ENCODE data around the gene FXYD5. TPM values are rescaled to one million over a fixed set of nuclear protein-coding genes. Genes with fewer than 3 reads are reported as not detected.
"Not testable (repeated sequence)": the region's sequence is repeated elsewhere in the genome, so short reads cannot be mapped to it uniquely, and the experiment has no call there.

Gene FXYD5
- total RNA-seq, 1 experiment from 2014 or later, result 100 TPM

DNA sequence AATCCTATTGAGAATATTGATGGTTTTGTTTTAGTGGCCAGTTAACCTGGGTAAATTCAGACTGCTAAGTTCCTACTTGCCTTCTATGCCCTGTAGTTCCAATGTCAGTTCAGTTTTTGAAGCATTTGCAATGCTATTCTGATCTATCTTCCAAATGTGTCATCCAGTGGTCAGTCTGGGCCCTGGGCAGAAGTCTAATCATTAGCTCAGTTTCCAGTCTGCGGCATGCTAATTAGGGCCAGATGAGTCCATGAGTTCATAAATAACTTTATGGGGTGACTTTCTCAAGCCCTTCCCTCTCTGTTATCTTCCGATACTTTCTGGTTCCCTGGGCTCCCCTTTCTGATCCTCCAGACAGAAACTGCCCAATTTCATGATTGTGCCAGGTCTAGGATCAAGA is 41.3 kb downstream of the FXYD5 start:
- no peak overlapping the region for H4K8ac ChIP-seq (replicated peaks; ENCODE audit: insufficient read length, low read depth, low read length)
- no peak overlapping the region for H4K91ac ChIP-seq (ENCODE audit: insufficient read length, low read depth, low read length)
- no peak overlapping the region for H3K4me2 ChIP-seq (ENCODE audit: insufficient read depth, insufficient read length, low read length)
- no peak overlapping the region for H3K9ac ChIP-seq (ENCODE audit: extremely low read depth, insufficient read length, low read length)
- H3K23ac ChIP-seq (ENCODE audit: insufficient read length, low read depth, low read length), result no peak overlapping the region
- no peak overlapping the region for H2BK15ac ChIP-seq (ENCODE audit: low read depth, low read length)
- no peak overlapping the region for H3K14ac ChIP-seq (ENCODE audit: insufficient read depth, low read length)
- Mint-ChIP-seq H3K4me1 (peaks cover 18 to 20% of the 10 kb centered on the region in 2 experiments), H3K4me3 (no peak overlapping the region), H3K27me3 (ENCODE audit: low read depth) (no peaks in the 10 kb centered on the region; the same call in 1 of the 2 replicates), H3K36me3 (ENCODE audit: insufficient read depth in 1 of 3, low read depth in 3 of 3) (peaks cover 0 to 4% (median 0%) of the 10 kb centered on the region in 3 experiments; a peak in 1 of 7 replicates), H3K27ac (no peak overlapping the region), H3K9me3 (peaks cover 3% of the 10 kb centered on the region in 2 experiments; a peak in 3 of 5 replicates)
- no peak overlapping the region for H2BK12ac ChIP-seq (ENCODE audit: insufficient read length, low read depth, low read length)
- no peak overlapping the region for H3K56ac ChIP-seq (ENCODE audit: insufficient read length, low read depth, low read length)
- no peak overlapping the region for H3K18ac ChIP-seq (ENCODE audit: insufficient read length, low read depth, low read length)
- no CpG with 5 or more reads among the region's 2 CpGs for WGBS (ENCODE audit: extremely low coverage, insufficient read length, low lambda C conversion rate)
- H4K5ac ChIP-seq (ENCODE audit: insufficient read length, low read depth, low read length), result no peak overlapping the region
- H2AK5ac ChIP-seq (ENCODE audit: insufficient read length, low read length), result no peak overlapping the region
- no peaks in the 10 kb centered on the region for H3K79me1 ChIP-seq (ENCODE audit: insufficient read depth, low read depth, low read length, poor library complexity, severe bottlenecking)
- H2BK20ac ChIP-seq (ENCODE audit: low read depth, low read length, poor library complexity, severe bottlenecking), result no peak overlapping the region
- peaks cover 9% of the 10 kb centered on the region; the same call in 1 of the 2 replicates for H3K4me1 ChIP-seq (ENCODE audit: insufficient read depth, low read length)
- no peaks in the 10 kb centered on the region for H3K79me2 ChIP-seq (ENCODE audit: insufficient read depth, low read length)
- H3K23me2 ChIP-seq (ENCODE audit: insufficient read length, low read depth, low read length, poor library complexity, severe bottlenecking), result no peaks in the 10 kb centered on the region
- no peak overlapping the region for H3T11ph ChIP-seq (ENCODE audit: low read length)
- H3K9me3 ChIP-seq (ENCODE audit: control insufficient read depth, low read depth, low read length), result no peaks in the 10 kb centered on the region
- no peak overlapping the region for H2BK120ac ChIP-seq (ENCODE audit: low read depth, low read length, poor library complexity, severe bottlenecking)
- no peak for DNase-seq
- H4K20me1 ChIP-seq (ENCODE audit: control insufficient read depth, insufficient read depth, insufficient read length), result no peaks in the 10 kb centered on the region
- TF ChIP-seq, protein P1, sequence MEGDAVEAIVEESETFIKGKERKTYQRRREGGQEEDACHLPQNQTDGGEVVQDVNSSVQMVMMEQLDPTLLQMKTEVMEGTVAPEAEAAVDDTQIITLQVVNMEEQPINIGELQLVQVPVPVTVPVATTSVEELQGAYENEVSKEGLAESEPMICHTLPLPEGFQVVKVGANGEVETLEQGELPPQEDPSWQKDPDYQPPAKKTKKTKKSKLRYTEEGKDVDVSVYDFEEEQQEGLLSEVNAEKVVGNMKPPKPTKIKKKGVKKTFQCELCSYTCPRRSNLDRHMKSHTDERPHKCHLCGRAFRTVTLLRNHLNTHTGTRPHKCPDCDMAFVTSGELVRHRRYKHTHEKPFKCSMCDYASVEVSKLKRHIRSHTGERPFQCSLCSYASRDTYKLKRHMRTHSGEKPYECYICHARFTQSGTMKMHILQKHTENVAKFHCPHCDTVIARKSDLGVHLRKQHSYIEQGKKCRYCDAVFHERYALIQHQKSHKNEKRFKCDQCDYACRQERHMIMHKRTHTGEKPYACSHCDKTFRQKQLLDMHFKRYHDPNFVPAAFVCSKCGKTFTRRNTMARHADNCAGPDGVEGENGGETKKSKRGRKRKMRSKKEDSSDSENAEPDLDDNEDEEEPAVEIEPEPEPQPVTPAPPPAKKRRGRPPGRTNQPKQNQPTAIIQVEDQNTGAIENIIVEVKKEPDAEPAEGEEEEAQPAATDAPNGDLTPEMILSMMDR (conservative IDR thresholded peaks at IDR 0.05), result no peak
- no peak overlapping the region for H2AFZ ChIP-seq (ENCODE audit: low read length)
- no peaks in the 10 kb centered on the region for H3K27me3 ChIP-seq (ENCODE audit: insufficient read depth, low read length)
- no peak overlapping the region for H3K4ac ChIP-seq (ENCODE audit: low read depth, low read length)
- no peak overlapping the region for H3K27ac ChIP-seq (ENCODE audit: insufficient read length, low read depth, low read length)
- H2BK5ac ChIP-seq (ENCODE audit: insufficient read length, low read length), result no peak overlapping the region

DNA sequence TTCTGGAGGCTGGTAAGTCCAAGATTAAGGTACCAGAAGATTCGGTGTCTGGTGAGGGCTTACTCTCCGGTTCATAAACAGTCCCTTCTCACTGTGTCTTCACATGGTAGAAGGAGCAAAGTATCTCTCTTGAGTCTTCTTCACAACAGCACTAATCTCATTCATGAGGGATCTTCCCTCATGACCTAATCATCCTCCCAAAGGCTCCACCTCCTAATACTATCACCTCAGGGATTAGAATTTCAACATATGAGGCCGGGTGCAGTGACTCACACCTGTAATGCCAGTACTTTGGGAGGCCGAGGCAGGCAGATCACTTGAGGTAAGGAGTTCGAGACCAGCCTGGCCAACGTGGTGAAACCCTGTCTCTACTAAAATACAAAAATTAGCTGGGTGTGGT is 42.3 kb downstream of the FXYD5 start:
- H4K20me1 ChIP-seq (ENCODE audit: control insufficient read depth, insufficient read depth, insufficient read length); H3K4me3 Mint-ChIP-seq; H3K9me3 ChIP-seq (ENCODE audit: control insufficient read depth, low read depth, low read length); H2AK5ac ChIP-seq (ENCODE audit: insufficient read length, low read length); H3K27me3 Mint-ChIP-seq (ENCODE audit: low read depth); H3K4me1 ChIP-seq (ENCODE audit: insufficient read depth, low read length); H2BK5ac ChIP-seq (ENCODE audit: insufficient read length, low read length); H3K9me3 Mint-ChIP-seq; H3K9ac ChIP-seq (ENCODE audit: extremely low read depth, insufficient read length, low read length); H3K56ac ChIP-seq (ENCODE audit: insufficient read length, low read depth, low read length); H2AFZ ChIP-seq (ENCODE audit: low read length); H3K14ac ChIP-seq (ENCODE audit: insufficient read depth, low read length); H3K4me2 ChIP-seq (ENCODE audit: insufficient read depth, insufficient read length, low read length); H3K18ac ChIP-seq (ENCODE audit: insufficient read length, low read depth, low read length); H3K23ac ChIP-seq (ENCODE audit: insufficient read length, low read depth, low read length); H4K91ac ChIP-seq (ENCODE audit: insufficient read length, low read depth, low read length); H2BK12ac ChIP-seq (ENCODE audit: insufficient read length, low read depth, low read length); H2BK15ac ChIP-seq (ENCODE audit: low read depth, low read length); DNase-seq; H3K79me2 ChIP-seq (ENCODE audit: insufficient read depth, low read length); H3K27me3 ChIP-seq (ENCODE audit: insufficient read depth, low read length); H3K27ac ChIP-seq (ENCODE audit: insufficient read length, low read depth, low read length); H3K36me3 Mint-ChIP-seq (ENCODE audit: insufficient read depth in 1 of 3, low read depth in 3 of 3); H3K27ac Mint-ChIP-seq; H3K4ac ChIP-seq (ENCODE audit: low read depth, low read length); H3K79me1 ChIP-seq (ENCODE audit: insufficient read depth, low read depth, low read length, poor library complexity, severe bottlenecking); H2BK20ac ChIP-seq (ENCODE audit: low read depth, low read length, poor library complexity, severe bottlenecking); H3T11ph ChIP-seq (ENCODE audit: low read length); H4K8ac ChIP-seq (replicated peaks; ENCODE audit: insufficient read length, low read depth, low read length); H2BK120ac ChIP-seq (ENCODE audit: low read depth, low read length, poor library complexity, severe bottlenecking); H3K23me2 ChIP-seq (ENCODE audit: insufficient read length, low read depth, low read length, poor library complexity, severe bottlenecking); H4K5ac ChIP-seq (ENCODE audit: insufficient read length, low read depth, low read length): not testable (repeated sequence)
- no CpG with 5 or more reads among the region's 6 CpGs for WGBS (ENCODE audit: extremely low coverage, insufficient read length, low lambda C conversion rate)
- peaks cover 28% of the 10 kb centered on the region in 2 experiments for H3K4me1 Mint-ChIP-seq
